Panc1 (cell line): ENCODE results near the gene KLHL42.

Experiments
- POLR2AphosphoS5 ChIP-seq: IDR thresholded peaks from 2 replicates; pipeline ENCODE4 v1.6.1; 2012; ENCODE audit warnings: mild to moderate bottlenecking, low read depth, low read length, moderate library complexity
- SIN3A ChIP-seq: IDR thresholded peaks from 2 replicates; pipeline ENCODE4 v1.6.1; 2012; ENCODE audit warnings: low read depth, mild to moderate bottlenecking, low read length, moderate library complexity, borderline replicate concordance; ENCODE audit not compliant: insufficient read depth
- TCF7L2 ChIP-seq: IDR thresholded peaks from 2 replicates; pipeline ENCODE4 v1.6.1; 2011; ENCODE audit warnings: mild to moderate bottlenecking, low read depth, low read length, inconsistent platforms
- TF ChIP-seq, protein P1 (sequence below): fragments of 450-650 bp; IDR thresholded peaks from 2 replicates; pipeline ENCODE4 v1.5.1; 2017; ENCODE audit warnings: mild to moderate bottlenecking
- TF ChIP-seq, protein P2 (sequence below), 2 experiments: IDR thresholded peaks; 2 replicates each; pipeline ENCODE4 v1.6.1; 2011 to 2012; ENCODE audit warnings: low read depth in 2 of 2, control low read depth in 1 of 2, low read length in 1 of 2, mild to moderate bottlenecking in 1 of 2, moderate library complexity in 1 of 2; ENCODE audit not compliant: insufficient read depth in 1 of 2

DNA sequence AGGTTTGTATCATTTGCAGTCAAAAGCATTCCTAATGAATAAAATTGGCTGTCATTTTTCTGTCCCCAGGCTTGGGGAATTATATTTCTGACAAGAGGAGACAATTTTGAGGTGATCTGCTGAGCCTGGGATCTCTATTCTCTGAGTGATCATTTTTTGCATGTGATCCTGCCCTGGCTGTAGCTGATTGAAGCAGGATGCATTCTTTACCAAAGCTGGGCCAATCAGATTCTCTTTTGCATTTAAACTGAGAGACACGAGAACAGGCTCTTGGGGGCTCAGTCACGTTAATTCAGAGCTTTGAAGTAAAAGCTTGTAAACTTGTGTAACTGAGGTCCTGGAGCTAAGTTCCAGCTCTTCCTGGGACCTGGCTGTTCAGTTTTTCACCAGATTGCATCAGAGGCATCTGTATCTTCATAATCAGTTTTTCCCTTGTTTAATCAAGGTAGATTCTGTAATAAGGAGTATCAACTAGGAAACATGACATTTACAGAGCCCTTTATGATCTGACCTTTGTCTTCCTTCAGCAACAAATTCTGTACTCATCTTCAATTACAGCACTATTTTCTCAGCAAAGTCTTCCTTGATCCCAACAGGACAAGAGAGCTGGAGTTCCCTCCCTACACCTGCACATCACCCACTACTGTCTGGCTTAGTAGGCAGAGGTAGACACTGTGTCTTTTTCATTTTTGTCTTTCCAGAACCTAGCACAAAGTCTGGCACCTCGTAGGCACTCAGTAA, 35.0 kb downstream of the KLHL42 start:
- TF ChIP-seq, protein P1, sequence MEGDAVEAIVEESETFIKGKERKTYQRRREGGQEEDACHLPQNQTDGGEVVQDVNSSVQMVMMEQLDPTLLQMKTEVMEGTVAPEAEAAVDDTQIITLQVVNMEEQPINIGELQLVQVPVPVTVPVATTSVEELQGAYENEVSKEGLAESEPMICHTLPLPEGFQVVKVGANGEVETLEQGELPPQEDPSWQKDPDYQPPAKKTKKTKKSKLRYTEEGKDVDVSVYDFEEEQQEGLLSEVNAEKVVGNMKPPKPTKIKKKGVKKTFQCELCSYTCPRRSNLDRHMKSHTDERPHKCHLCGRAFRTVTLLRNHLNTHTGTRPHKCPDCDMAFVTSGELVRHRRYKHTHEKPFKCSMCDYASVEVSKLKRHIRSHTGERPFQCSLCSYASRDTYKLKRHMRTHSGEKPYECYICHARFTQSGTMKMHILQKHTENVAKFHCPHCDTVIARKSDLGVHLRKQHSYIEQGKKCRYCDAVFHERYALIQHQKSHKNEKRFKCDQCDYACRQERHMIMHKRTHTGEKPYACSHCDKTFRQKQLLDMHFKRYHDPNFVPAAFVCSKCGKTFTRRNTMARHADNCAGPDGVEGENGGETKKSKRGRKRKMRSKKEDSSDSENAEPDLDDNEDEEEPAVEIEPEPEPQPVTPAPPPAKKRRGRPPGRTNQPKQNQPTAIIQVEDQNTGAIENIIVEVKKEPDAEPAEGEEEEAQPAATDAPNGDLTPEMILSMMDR = no peak
- TF ChIP-seq POLR2AphosphoS5 (no peak), SIN3A (no peak), TCF7L2 (no peak)
- TF ChIP-seq, protein P2, sequence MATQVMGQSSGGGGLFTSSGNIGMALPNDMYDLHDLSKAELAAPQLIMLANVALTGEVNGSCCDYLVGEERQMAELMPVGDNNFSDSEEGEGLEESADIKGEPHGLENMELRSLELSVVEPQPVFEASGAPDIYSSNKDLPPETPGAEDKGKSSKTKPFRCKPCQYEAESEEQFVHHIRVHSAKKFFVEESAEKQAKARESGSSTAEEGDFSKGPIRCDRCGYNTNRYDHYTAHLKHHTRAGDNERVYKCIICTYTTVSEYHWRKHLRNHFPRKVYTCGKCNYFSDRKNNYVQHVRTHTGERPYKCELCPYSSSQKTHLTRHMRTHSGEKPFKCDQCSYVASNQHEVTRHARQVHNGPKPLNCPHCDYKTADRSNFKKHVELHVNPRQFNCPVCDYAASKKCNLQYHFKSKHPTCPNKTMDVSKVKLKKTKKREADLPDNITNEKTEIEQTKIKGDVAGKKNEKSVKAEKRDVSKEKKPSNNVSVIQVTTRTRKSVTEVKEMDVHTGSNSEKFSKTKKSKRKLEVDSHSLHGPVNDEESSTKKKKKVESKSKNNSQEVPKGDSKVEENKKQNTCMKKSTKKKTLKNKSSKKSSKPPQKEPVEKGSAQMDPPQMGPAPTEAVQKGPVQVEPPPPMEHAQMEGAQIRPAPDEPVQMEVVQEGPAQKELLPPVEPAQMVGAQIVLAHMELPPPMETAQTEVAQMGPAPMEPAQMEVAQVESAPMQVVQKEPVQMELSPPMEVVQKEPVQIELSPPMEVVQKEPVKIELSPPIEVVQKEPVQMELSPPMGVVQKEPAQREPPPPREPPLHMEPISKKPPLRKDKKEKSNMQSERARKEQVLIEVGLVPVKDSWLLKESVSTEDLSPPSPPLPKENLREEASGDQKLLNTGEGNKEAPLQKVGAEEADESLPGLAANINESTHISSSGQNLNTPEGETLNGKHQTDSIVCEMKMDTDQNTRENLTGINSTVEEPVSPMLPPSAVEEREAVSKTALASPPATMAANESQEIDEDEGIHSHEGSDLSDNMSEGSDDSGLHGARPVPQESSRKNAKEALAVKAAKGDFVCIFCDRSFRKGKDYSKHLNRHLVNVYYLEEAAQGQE (IDR thresholded peaks at IDR 0.05; ENCODE audit: insufficient read depth in 1 of 2, low read depth in 2 of 2, low read length in 1 of 2) = no peak
